Inflammatory macrophage treated with lipopolysaccharide for 4 hours (primary cell): ENCODE data around the gene CFP.

ENCODE experiments used
- DNase-seq: peaks from one replicate; pipeline ENCODE4 v3.0.0-alpha.2; 2020

CFP gene

GRCh38 chrX:47573341-47574075 is 56.2 kb downstream of the CFP start:
- DNase-seq: no peak
